ENCODE data around the gene NAA35.

DNA sequence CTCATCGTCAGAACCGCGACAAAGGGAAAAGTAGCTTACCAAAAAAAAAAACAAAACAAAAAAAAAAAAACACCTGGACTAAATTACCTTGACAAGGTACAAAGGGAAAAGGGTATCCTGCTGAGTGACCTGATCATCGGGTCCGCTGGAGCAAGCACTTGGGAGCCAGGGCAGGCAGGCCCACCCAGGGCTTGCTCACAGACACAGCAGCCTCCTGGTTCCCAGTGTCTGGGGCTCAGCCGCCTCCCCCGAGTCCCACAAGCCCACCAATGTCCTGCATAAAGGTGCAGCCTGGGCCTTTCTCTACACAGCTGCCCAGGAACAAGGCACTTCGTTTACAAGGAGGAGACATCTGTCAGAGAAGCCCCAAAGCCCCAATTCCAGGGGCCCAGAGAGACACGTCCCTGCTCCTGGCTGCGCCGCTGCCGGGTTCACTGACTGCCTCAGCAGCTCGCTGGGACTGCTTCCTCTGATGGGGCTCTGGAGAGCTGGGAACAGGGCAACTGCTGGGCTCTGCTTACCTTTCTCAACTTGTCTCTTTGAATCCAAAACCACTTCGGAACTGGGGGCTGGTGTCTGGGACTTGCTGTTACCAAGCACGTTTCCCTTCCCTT, 95.0 kb downstream of the NAA35 start:
- no peak for TF ChIP-seq CTCF (IDR thresholded peaks at IDR 0.05; ENCODE audit: poor library complexity)
- TF ChIP-seq EZH2 (IDR thresholded peaks at IDR 0.05; ENCODE audit: borderline replicate concordance) = no peak
